AG04450 (cell line): ENCODE data around the gene SCLT1. TPM values are rescaled to one million over a fixed set of nuclear protein-coding genes. Genes with fewer than 3 reads are reported as not detected.
"Not testable (repeated sequence)": the region's sequence is repeated elsewhere in the genome, so short reads cannot be mapped to it uniquely, and the experiment has no call there.

Experiments used
- CTCF ChIA-PET: fragments of 300-600, 350-600 bp; formaldehyde crosslinking; extraction: SDS; loops from one replicate; lab custom pipeline; 2022; ENCODE audit warnings: antibody characterized with exemption, inconsistent platforms; lab: Charles Lee
- POLR2A ChIA-PET: fragments of 350-600 bp; formaldehyde crosslinking; extraction: SDS; loops from one replicate; lab custom pipeline; 2021; ENCODE audit warnings: antibody characterized with exemption, inconsistent platforms; lab: Yijun Ruan, JAX
- DNase-seq: peaks from one replicate; pipeline ENCODE4 v3.0.0-alpha.2; 2011; ENCODE audit warnings: low read depth, low spot score
- H3K27ac ChIP-seq: one replicate; pipeline ENCODE4 v1.5.1; 2012; ENCODE audit warnings: low read depth, low read length, control low read depth
- H3K27me3 ChIP-seq: one replicate; pipeline ENCODE4 v1.6.0; 2012; ENCODE audit warnings: low read length; ENCODE audit not compliant: control insufficient read depth, insufficient read depth
- H3K4me3 ChIP-seq: 2 replicates; pipeline ENCODE4 v1.5.1; 2011; ENCODE audit warnings: mild to moderate bottlenecking, low read depth, low read length, control low read depth
- H3K9me3 ChIP-seq: 2 replicates; pipeline ENCODE4 v1.5.1; 2012; ENCODE audit warnings: low read length; ENCODE audit not compliant: control insufficient read depth, insufficient read depth
- polyA plus RNA-seq: library from polyadenylated mRNA; depleted of rRNA; stranded (reverse); fragments of >200 nt; gene quantifications from 2 replicates; pipeline ENCODE4 v1.2.3, GENCODE V29; 2011
- TF ChIP-seq, protein P1 (sequence below): IDR thresholded peaks from 2 replicates; pipeline ENCODE4 v1.5.1; 2011; ENCODE audit warnings: low read depth, low read length, control low read depth, inconsistent platforms

Gene SCLT1
- polyA plus RNA-seq, 1 experiment: 7.5 TPM

- CTCF ChIA-PET: no interaction called here
- TF ChIP-seq, protein P1, sequence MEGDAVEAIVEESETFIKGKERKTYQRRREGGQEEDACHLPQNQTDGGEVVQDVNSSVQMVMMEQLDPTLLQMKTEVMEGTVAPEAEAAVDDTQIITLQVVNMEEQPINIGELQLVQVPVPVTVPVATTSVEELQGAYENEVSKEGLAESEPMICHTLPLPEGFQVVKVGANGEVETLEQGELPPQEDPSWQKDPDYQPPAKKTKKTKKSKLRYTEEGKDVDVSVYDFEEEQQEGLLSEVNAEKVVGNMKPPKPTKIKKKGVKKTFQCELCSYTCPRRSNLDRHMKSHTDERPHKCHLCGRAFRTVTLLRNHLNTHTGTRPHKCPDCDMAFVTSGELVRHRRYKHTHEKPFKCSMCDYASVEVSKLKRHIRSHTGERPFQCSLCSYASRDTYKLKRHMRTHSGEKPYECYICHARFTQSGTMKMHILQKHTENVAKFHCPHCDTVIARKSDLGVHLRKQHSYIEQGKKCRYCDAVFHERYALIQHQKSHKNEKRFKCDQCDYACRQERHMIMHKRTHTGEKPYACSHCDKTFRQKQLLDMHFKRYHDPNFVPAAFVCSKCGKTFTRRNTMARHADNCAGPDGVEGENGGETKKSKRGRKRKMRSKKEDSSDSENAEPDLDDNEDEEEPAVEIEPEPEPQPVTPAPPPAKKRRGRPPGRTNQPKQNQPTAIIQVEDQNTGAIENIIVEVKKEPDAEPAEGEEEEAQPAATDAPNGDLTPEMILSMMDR: no peak
- POLR2A ChIA-PET: no interaction called here
- Histone ChIP-seq H3K9me3 (peaks cover 8% of the 10 kb centered on the region; the same call in 1 of the 2 replicates), H3K4me3 (no peak overlapping the region), H3K27me3 (no peaks in the 10 kb centered on the region), H3K27ac (no peak overlapping the region)
- DNase-seq: no peak
Measured at GRCh38 chr4:129077326-129077725, 16.0 kb downstream of the SCLT1 start.

GRCh38 chr4:129069537-129069936 lies 23.8 kb downstream of the SCLT1 start:
- DNase-seq, H3K27ac ChIP-seq, H3K9me3 ChIP-seq, CTCF ChIA-PET, H3K4me3 ChIP-seq, H3K27me3 ChIP-seq, POLR2A ChIA-PET: not testable (repeated sequence)

DNA sequence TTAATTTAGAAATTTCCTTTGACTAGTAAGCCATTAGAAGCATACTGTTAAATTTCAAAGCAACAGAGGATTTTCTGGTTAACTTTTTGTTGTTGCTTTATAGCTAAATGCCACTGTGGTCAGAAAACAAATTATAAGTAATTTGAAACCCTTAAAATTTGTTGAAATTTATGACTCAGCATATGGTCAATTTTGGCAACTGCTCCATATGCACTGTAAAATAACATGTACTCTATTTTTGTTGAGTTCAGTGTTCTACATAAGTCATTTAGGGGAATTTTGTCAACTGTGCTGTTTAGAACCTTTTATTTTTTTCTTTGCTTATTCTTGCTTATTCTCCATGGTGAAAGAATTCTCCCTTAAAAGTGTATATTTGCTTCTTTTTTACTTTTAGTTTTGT lies 28.6 kb downstream of the SCLT1 start:
- POLR2A ChIA-PET: interaction anchor here (0.6 kb wide), 1 partner anchor 19 kb away, joined by 3 read pairs; no protein-coding TSS in a partner anchor
- CTCF ChIA-PET: interaction anchor here (0.6 kb wide), 2 partner anchors 287 to 440 kb away, joined by 3 to 4 read pairs; no protein-coding TSS in a partner anchor
- no peak overlapping the region for H3K27ac ChIP-seq

DNA sequence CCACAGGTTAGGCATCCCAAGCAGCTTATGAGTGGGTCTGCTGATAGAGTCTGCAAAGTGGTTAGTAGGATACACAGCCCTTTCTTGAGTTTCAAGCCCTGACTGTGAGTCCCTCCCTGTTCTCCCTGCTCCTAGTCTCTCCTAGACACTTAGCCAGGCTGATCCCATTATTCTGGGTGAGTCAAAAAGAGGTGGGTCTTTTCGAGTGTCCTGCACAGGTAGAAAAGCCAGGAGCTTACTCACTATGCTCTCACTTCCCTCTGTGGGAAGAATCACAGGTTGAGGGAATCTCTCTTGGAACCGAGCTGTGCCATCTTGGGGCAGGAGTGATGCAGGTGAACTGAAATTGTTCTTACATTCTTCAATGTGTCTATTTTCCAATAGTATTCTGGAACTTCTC lies 29.7 kb downstream of the SCLT1 start:
- POLR2A ChIA-PET: interaction anchor here (0.8 kb wide), 1 partner anchor 29 kb away, joined by 3 read pairs; the partner anchor contains the start of gene SCLT1
- CTCF ChIA-PET: no interaction called here
- DNase-seq: no peak
- TF ChIP-seq, protein P1: no peak
- H3K27me3 ChIP-seq: no peaks in the 10 kb centered on the region
- no peak overlapping the region for H3K27ac ChIP-seq
- H3K4me3 ChIP-seq: no peak overlapping the region
- H3K9me3 ChIP-seq: peaks cover 22% of the 10 kb centered on the region

More for the DNA sequence above, 28.6 kb downstream of the SCLT1 start:
- Histone ChIP-seq H3K27me3 (no peaks in the 10 kb centered on the region), H3K9me3 (peaks cover 22% of the 10 kb centered on the region; the same call in 1 of the 2 replicates), H3K4me3 (no peak overlapping the region)
- TF ChIP-seq, protein P1: no peak
- DNase-seq: peak; percentile 8

- H3K4me3 ChIP-seq: no peak overlapping the region
- POLR2A ChIA-PET: no interaction called here
- peaks cover 26% of the 10 kb centered on the region for H3K9me3 ChIP-seq
- no peak for DNase-seq
- TF ChIP-seq, protein P1: no peak
- H3K27ac ChIP-seq: no peak overlapping the region
- no peaks in the 10 kb centered on the region for H3K27me3 ChIP-seq
- CTCF ChIA-PET: no interaction called here
Measured at GRCh38 chr4:129062580-129062979, 30.8 kb downstream of the SCLT1 start.
